ENCODE data around the gene NUDCD3. TPM values are rescaled to one million over a fixed set of nuclear protein-coding genes. Genes with fewer than 3 reads are reported as not detected.
A peak's percentile ranks its signal among the peaks of the same experiment; 100 is the strongest.

The NUDCD3 gene
- total RNA-seq, 4 donors from 2014 or later = 57.0 to 92.3 (median 75.2) TPM

DNA sequence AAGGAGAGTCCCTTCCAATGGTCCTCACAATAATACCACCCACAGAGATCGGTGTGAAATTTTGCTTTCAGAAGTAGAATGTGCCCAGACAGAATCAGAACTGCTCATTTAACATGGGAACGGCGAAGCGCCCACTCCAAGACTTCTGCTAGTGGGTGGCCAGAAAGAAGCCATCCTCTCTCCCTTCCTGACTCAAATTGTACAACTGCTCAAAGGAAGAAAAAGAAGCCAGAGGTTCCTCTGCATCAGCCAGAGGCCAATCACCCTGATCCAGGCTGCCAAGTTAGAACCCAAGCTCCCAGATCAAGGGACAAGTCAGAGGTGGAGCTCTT, 23.3 kb downstream of the NUDCD3 start:
- peaks cover 0 to 77% (median 6%) of the 10 kb centered on the region in 3 donors for H3K4me1 ChIP-seq
- ATAC-seq = no peak
- peaks cover 0 to 40% of the 10 kb centered on the region in 2 donors for H3K36me3 ChIP-seq
- whole genome bisulfite sequencing, 2 donors (ENCODE audit: low coverage in 1 of 2) = 94% methylated on average over 4 of the region's 4 CpGs; no CpG with 5 or more reads in 1 of the 2 donors
- no peak for TF ChIP-seq POLR2AphosphoS5 (IDR thresholded peaks at IDR 0.05)
- TF ChIP-seq POLR2A (IDR thresholded peaks at IDR 0.05) = no peak
- TF ChIP-seq EP300 (IDR thresholded peaks at IDR 0.05) = no peak
- TF ChIP-seq, protein P1, sequence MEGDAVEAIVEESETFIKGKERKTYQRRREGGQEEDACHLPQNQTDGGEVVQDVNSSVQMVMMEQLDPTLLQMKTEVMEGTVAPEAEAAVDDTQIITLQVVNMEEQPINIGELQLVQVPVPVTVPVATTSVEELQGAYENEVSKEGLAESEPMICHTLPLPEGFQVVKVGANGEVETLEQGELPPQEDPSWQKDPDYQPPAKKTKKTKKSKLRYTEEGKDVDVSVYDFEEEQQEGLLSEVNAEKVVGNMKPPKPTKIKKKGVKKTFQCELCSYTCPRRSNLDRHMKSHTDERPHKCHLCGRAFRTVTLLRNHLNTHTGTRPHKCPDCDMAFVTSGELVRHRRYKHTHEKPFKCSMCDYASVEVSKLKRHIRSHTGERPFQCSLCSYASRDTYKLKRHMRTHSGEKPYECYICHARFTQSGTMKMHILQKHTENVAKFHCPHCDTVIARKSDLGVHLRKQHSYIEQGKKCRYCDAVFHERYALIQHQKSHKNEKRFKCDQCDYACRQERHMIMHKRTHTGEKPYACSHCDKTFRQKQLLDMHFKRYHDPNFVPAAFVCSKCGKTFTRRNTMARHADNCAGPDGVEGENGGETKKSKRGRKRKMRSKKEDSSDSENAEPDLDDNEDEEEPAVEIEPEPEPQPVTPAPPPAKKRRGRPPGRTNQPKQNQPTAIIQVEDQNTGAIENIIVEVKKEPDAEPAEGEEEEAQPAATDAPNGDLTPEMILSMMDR (IDR thresholded peaks at IDR 0.05) = no peak
- H3K27ac ChIP-seq = no peak overlapping the region
- H3K27me3 ChIP-seq = no peaks in the 10 kb centered on the region
- no peak overlapping the region for H3K4me3 ChIP-seq
- H3K9me3 ChIP-seq = no peaks in the 10 kb centered on the region

- no peak for ATAC-seq
- Histone ChIP-seq H3K36me3 (peaks cover 0 to 38% of the 10 kb centered on the region in 2 donors), H3K4me3 (no peak overlapping the region), H3K9me3 (no peaks in the 10 kb centered on the region), H3K27ac (no peak overlapping the region), H3K4me1 (peaks cover 0 to 76% (median 9%) of the 10 kb centered on the region in 3 donors), H3K27me3 (no peaks in the 10 kb centered on the region)
- WGBS, 2 donors (ENCODE audit: low coverage in 1 of 2) = 76% methylated on average over 3 of the region's 4 CpGs; no CpG with 5 or more reads in 1 of the 2 donors
- TF ChIP-seq EP300 (IDR thresholded peaks at IDR 0.05) (no peak), POLR2A (IDR thresholded peaks at IDR 0.05) (no peak), POLR2AphosphoS5 (IDR thresholded peaks at IDR 0.05) (no peak)
- TF ChIP-seq, protein P1 (IDR thresholded peaks at IDR 0.05) = no peak
Observed at GRCh38 chr7:44466300-44467216, 23.9 kb downstream of the NUDCD3 start.

DNA sequence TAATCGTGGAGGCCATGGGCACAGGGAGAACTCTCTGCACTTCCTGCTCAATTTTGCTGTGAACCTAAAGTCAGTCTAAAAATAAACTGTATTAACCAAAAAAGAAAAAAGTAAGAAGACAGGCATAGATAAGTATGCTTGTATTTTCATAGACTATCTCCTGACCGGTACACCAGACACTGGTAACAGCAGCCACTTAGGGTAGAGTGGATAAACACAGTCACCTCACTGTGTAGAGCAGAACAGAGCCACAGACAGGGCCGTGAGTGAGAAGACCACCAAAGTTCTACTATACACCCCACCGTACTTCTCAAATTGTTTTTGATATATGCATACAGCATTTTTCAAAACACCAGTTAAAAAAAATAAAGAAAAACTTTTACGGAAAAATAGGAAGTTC, 25.0 kb downstream of the NUDCD3 start:
- Histone ChIP-seq H3K36me3 (peaks cover 0 to 28% of the 10 kb centered on the region in 2 donors), H3K9me3 (no peaks in the 10 kb centered on the region), H3K27ac (no peak overlapping the region), H3K4me3 (no peak overlapping the region), H3K4me1 (peaks cover 0 to 75% (median 12%) of the 10 kb centered on the region in 3 donors), H3K27me3 (no peaks in the 10 kb centered on the region)
- no peak for ATAC-seq
- no peak for TF ChIP-seq POLR2AphosphoS5 (IDR thresholded peaks at IDR 0.05)
- TF ChIP-seq, protein P1 (IDR thresholded peaks at IDR 0.05) = no peak
- TF ChIP-seq EP300 (IDR thresholded peaks at IDR 0.05) = no peak
- no peak for TF ChIP-seq POLR2A (IDR thresholded peaks at IDR 0.05)
- WGBS, 2 donors (ENCODE audit: low coverage in 1 of 2) = 65 to 70% methylated on average over 4 to 5 of the region's 5 CpGs

- H3K4me3 ChIP-seq = no peak overlapping the region
- ATAC-seq = no peak
- no peaks in the 10 kb centered on the region for H3K9me3 ChIP-seq
- no peak overlapping the region for H3K27ac ChIP-seq
- TF ChIP-seq EP300 (IDR thresholded peaks at IDR 0.05) (no peak), POLR2AphosphoS5 (IDR thresholded peaks at IDR 0.05) (no peak), POLR2A (IDR thresholded peaks at IDR 0.05) (no peak)
- TF ChIP-seq, protein P1 (IDR thresholded peaks at IDR 0.05) = peak in 1 of 4 experiments; percentile 6
- WGBS, 2 donors (ENCODE audit: low coverage in 1 of 2) = 100% methylated on average over 1 of the region's 1 CpG; no CpG with 5 or more reads in 1 of the 2 donors
- H3K27me3 ChIP-seq = no peaks in the 10 kb centered on the region
- H3K36me3 ChIP-seq = peaks cover 0 to 24% of the 10 kb centered on the region in 2 donors
- peaks cover 0 to 53% (median 12%) of the 10 kb centered on the region in 3 donors for H3K4me1 ChIP-seq
Observed at GRCh38 chr7:44463169-44463808, 27.2 kb downstream of the NUDCD3 start.

Measured in gastroesophageal sphincter (tissue), 4 donors.